DOHH2 (cell line): ENCODE results near the gene FAM174B.

Experiments
- H3F3A ChIP-seq: fragments of 200-600 bp; sonication (generic), shearing (Covaris generic); 2 replicates; pipeline ENCODE4 v1.6.0; 2016; ENCODE audit warnings: antibody characterized with exemption, mild to moderate bottlenecking; ENCODE audit not compliant: control insufficient read depth, insufficient read depth
- H3K27ac ChIP-seq: fragments of 200-600 bp; sonication (generic); 2 replicates; pipeline ENCODE4 v1.5.1; 2014; ENCODE audit warnings: low read depth, mild to moderate bottlenecking, low read length, moderate library complexity
- H3K27me3 ChIP-seq: fragments of 200-600 bp; sonication (generic); 2 replicates; pipeline ENCODE4 v1.6.1; 2014; ENCODE audit warnings: mild to moderate bottlenecking, low read length, mixed read lengths; ENCODE audit not compliant: control insufficient read depth
- H3K36me3 ChIP-seq: fragments of 200-600 bp; sonication (generic); 2 replicates; pipeline ENCODE4 v1.6.1; 2014; ENCODE audit warnings: mild to moderate bottlenecking, low read length, moderate library complexity, mixed read lengths; ENCODE audit not compliant: control insufficient read depth
- H3K4me1 ChIP-seq: fragments of 200-600 bp; sonication (generic); 2 replicates; pipeline ENCODE4 v1.6.1; 2014; ENCODE audit warnings: mild to moderate bottlenecking, low read length, mixed read lengths; ENCODE audit not compliant: control insufficient read depth
- H3K4me2 ChIP-seq: fragments of 200-600 bp; sonication (generic); 2 replicates; pipeline ENCODE4 v1.6.0; 2014; ENCODE audit warnings: mild to moderate bottlenecking, low read length, moderate library complexity
- H3K4me3 ChIP-seq: fragments of 200-600 bp; sonication (generic); 2 replicates; pipeline ENCODE4 v1.5.1; 2014; ENCODE audit warnings: mild to moderate bottlenecking, low read length, mixed read lengths
- H3K79me2 ChIP-seq: fragments of 200-600 bp; sonication (generic); 2 replicates; pipeline ENCODE4 v1.6.1; 2014; ENCODE audit warnings: mild to moderate bottlenecking, low read length, mixed read lengths; ENCODE audit not compliant: control insufficient read depth
- H3K9me2 ChIP-seq: fragments of 200-600 bp; sonication (generic); replicated peaks from 2 replicates; pipeline ENCODE4 v1.6.1; 2014; ENCODE audit warnings: mild to moderate bottlenecking, low read length, mixed read lengths; ENCODE audit not compliant: control insufficient read depth
- H3K9me3 ChIP-seq: fragments of 200-600 bp; sonication (generic); 2 replicates; pipeline ENCODE4 v1.6.1; 2014; ENCODE audit warnings: antibody characterized with exemption, low read length, mixed read lengths; ENCODE audit not compliant: control insufficient read depth, insufficient read depth
- H4K20me1 ChIP-seq: fragments of 200-600 bp; sonication (generic); 2 replicates; pipeline ENCODE4 v1.6.0; 2014; ENCODE audit warnings: low read depth, mild to moderate bottlenecking, antibody characterized with exemption, low read length, moderate library complexity; ENCODE audit not compliant: control insufficient read depth, insufficient read depth
- CTCF ChIP-seq: fragments of 200-600 bp; sonication (generic); IDR thresholded peaks from one replicate; pipeline ENCODE4 v1.5.1; 2014; ENCODE audit warnings: antibody characterized with exemption, mild to moderate bottlenecking, low read depth, low read length; ENCODE audit not compliant: poor library complexity, severe bottlenecking
- EZH2phosphoT487 ChIP-seq: fragments of 200-600 bp; sonication (generic); IDR thresholded peaks from 2 replicates; pipeline ENCODE4 v1.6.1; 2017; ENCODE audit warnings: borderline replicate concordance, mild to moderate bottlenecking, antibody characterized with exemption, low read length, moderate library complexity, mixed read lengths

Gene FAM174B

DNA sequence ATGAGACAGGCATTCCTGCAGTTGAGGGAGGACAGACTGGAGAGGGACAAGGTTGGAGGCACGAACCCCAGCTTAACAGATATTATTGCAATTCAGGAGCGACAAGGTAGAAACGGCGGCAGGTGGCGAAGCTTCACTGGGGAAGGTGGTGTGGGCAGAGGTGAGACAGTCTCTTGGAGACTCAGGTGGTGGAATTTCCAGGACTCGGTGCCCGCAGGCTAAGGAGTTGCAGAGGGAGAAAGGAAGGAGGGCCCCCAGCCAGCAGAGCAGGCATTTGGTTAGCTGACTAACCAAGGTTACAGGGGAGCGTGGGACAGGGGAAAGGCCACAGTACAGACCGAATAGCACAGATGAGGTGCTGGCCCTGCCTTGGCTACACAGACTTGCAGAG lies 3.0 kb downstream of the FAM174B start:
- Histone ChIP-seq H3K4me1 (no peaks in the 10 kb centered on the region), H3K79me2 (no peaks in the 10 kb centered on the region)

DNA sequence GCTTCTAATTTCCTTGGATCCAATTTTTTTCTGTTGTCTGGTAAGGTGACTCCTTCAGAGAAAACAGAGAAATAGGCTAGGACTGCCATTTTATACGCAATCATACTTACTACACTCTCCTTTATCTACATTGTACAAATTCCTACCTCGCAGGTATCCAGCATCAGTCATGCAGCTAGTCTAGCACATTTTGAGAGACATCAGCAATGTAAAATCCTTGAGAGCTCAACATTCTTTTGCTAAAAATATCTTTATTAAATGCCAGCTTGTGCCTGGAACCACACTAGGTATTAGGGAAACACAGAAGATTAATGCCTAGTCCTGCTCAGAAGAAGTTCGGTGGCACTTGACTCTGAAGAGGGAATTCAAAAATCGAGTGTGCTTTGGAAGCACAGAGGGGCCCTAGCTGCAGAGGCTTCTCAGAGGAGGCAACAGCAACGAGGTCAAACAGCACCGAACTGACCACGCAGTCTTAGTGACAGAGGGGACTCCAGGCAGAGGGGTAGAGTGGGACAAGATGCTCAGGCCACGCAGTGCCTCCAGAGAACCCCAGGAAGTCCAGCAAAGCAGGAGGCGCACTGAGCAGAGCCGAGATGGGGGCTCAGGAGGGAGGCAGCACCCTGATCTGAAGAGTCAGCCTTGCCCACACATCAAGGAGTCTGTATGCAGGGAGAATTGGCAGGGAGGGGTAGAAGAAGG lies 3.5 kb downstream of the FAM174B start:
- Histone ChIP-seq H3K27me3 (no peaks in the 10 kb centered on the region), H3K9me3 (peaks cover 8% of the 10 kb centered on the region; the same call in 1 of the 2 replicates), H3K4me2 (no peak overlapping the region), H3K9me2 (no peaks in the 10 kb centered on the region), H3K27ac (no peak overlapping the region), H3K79me2 (no peaks in the 10 kb centered on the region), H4K20me1 (no peaks in the 10 kb centered on the region), H3F3A (no peaks in the 10 kb centered on the region), H3K36me3 (no peaks in the 10 kb centered on the region), H3K4me3 (no peak overlapping the region), H3K4me1 (no peaks in the 10 kb centered on the region)
- TF ChIP-seq EZH2phosphoT487 = no peak
- TF ChIP-seq CTCF = no peak

More for the DNA sequence above, 3.0 kb downstream of the FAM174B start:
- Histone ChIP-seq H4K20me1 (no peaks in the 10 kb centered on the region), H3K27me3 (no peaks in the 10 kb centered on the region), H3F3A (no peaks in the 10 kb centered on the region), H3K4me2 (no peak overlapping the region), H3K9me2 (no peaks in the 10 kb centered on the region), H3K9me3 (peaks cover 8% of the 10 kb centered on the region; the same call in 1 of the 2 replicates), H3K4me3 (no peak overlapping the region), H3K27ac (no peak overlapping the region), H3K36me3 (no peaks in the 10 kb centered on the region)
- TF ChIP-seq EZH2phosphoT487 (no peak), CTCF (no peak)

DNA sequence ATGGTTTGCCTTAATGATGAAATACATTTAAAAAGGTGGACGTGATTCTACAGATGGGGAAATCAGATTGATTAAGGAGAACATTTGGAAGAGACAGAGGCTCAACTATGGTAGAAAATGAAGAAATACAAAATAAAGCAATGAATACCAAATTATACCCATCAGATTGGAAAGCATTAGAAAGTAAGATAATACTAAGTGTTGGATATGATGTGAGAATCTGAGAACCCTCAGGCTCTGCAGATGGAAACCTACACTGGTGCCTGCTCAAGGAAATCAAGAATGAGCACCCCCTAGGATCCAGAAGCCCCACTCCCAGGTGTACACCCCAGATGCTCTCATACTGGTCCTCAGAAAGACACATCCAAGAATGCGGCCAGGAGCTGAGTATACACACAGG lies 4.6 kb downstream of the FAM174B start:
- Histone ChIP-seq H3K4me1 (no peaks in the 10 kb centered on the region), H3K27me3 (no peaks in the 10 kb centered on the region), H4K20me1 (no peaks in the 10 kb centered on the region), H3K9me2 (no peaks in the 10 kb centered on the region), H3K36me3 (no peaks in the 10 kb centered on the region), H3K4me3 (no peak overlapping the region), H3K79me2 (no peaks in the 10 kb centered on the region), H3K27ac (no peak overlapping the region), H3K4me2 (no peak overlapping the region), H3K9me3 (peaks cover 8% of the 10 kb centered on the region; the same call in 1 of the 2 replicates), H3F3A (no peaks in the 10 kb centered on the region)
- no peak for TF ChIP-seq CTCF
- TF ChIP-seq EZH2phosphoT487 = no peak
